Left ventricle myocardium inferior (tissue), 1 donor: Measurements from ENCODE around the gene ATP7A. TPM values are rescaled to one million over a fixed set of nuclear protein-coding genes. Genes with fewer than 3 reads are reported as not detected.

Experiments used
- DNase-seq: peaks from one replicate; pipeline ENCODE4 v3.0.0-alpha.2; 2020
- H3K27ac ChIP-seq: fragments of 200-600 bp; replicated peaks from 2 replicates; pipeline ENCODE4 v1.8.0; 2021
- H3K27me3 ChIP-seq: fragments of 200-600 bp; 2 replicates; pipeline ENCODE4 v1.8.0; 2021; ENCODE audit warnings: low read depth
- H3K36me3 ChIP-seq: fragments of 200-600 bp; 2 replicates; pipeline ENCODE4 v1.8.0; 2021
- H3K4me1 ChIP-seq: fragments of 200-600 bp; 2 replicates; pipeline ENCODE4 v1.8.0; 2021
- H3K4me3 ChIP-seq: fragments of 200-600 bp; 2 replicates; pipeline ENCODE4 v1.8.0; 2021; ENCODE audit warnings: mild to moderate bottlenecking, moderate library complexity
- H3K9me3 ChIP-seq: fragments of 200-600 bp; replicated peaks from 2 replicates; pipeline ENCODE4 v1.8.0; 2021
- intact Hi-C: fragments of 100-400 bp; cut with micrococcal nuclease; formaldehyde crosslinking; loops from one replicate; pipeline ENCODE4 v1.11.0; 2022
- total RNA-seq: library from RNA; stranded (reverse); fragmentation: NEBNext Ultra II Directional; extraction: Animal tissue kit (Norgen Biotek cat#: 25700); gene quantifications from one replicate; pipeline ENCODE4 v1.2.1, GENCODE V29; 2021
- TF ChIP-seq, protein P1 (sequence below): fragments of 200-600 bp; IDR thresholded peaks from 2 replicates; pipeline ENCODE4 v1.8.0; 2021; ENCODE audit warnings: antibody characterized with exemption, mild to moderate bottlenecking, borderline replicate concordance
- donor health status: DM: no; HTN: yes; CAD: no; lungs with severe emphysema.

ATP7A gene
- total RNA-seq, 1 donor from 2014 or later, result 4.5 TPM

DNA sequence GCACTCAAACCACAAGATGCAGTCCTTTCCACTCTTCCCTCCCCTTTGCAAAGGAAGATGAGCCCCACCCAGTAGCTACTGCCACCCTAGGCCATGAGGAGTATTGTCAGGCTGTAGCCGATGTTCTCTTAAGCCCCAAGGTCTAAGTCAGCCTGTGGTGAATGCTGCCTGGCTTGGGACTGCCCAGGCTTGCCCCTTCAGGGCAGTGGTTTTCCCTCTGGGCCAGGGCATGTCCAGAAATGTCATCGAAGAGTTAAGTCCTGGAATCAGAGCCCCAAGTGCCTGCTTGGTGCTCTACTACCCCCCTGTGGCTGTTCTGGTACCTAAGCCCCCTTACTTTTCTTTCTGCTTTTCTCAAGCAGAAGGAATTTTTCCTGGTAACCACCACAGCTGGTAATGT, 181.8 kb downstream of the ATP7A start:
- Histone ChIP-seq H3K4me1 (no peaks in the 10 kb centered on the region), H3K36me3 (no peaks in the 10 kb centered on the region), H3K27me3 (no peaks in the 10 kb centered on the region), H3K4me3 (no peak overlapping the region), H3K27ac (no peak overlapping the region), H3K9me3 (peaks cover 13% of the 10 kb centered on the region)
- DNase-seq, result no peak
- intact Hi-C loops, result no loop called here
- TF ChIP-seq, protein P1, sequence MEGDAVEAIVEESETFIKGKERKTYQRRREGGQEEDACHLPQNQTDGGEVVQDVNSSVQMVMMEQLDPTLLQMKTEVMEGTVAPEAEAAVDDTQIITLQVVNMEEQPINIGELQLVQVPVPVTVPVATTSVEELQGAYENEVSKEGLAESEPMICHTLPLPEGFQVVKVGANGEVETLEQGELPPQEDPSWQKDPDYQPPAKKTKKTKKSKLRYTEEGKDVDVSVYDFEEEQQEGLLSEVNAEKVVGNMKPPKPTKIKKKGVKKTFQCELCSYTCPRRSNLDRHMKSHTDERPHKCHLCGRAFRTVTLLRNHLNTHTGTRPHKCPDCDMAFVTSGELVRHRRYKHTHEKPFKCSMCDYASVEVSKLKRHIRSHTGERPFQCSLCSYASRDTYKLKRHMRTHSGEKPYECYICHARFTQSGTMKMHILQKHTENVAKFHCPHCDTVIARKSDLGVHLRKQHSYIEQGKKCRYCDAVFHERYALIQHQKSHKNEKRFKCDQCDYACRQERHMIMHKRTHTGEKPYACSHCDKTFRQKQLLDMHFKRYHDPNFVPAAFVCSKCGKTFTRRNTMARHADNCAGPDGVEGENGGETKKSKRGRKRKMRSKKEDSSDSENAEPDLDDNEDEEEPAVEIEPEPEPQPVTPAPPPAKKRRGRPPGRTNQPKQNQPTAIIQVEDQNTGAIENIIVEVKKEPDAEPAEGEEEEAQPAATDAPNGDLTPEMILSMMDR, result no peak

DNA sequence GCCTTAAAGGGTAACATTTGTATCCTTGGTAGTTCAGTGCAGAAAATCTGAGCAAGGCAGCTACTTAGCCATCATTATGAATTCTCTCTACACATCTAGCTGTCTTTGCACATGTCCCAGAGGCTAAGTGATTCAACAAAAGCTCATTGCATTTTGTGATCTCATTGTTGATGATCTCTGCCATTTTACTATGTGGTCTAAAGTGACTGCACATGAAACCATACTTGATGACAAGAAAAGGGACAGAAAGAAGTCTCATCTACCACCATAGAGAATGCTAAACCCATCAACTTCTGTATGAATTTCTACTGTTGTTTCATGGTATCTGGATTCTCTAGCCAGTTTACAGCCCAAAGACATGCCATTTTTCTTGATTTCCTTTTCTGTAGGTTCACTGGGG, 187.6 kb downstream of the ATP7A start:
- H3K9me3 ChIP-seq, result no peaks in the 10 kb centered on the region
- no peak overlapping the region for H3K27ac ChIP-seq
- no peak for DNase-seq
- intact Hi-C loops, result no loop called here
- H3K4me1 ChIP-seq, result no peaks in the 10 kb centered on the region
- no peaks in the 10 kb centered on the region for H3K27me3 ChIP-seq
- TF ChIP-seq, protein P1, result no peak
- no peak overlapping the region for H3K4me3 ChIP-seq
- no peaks in the 10 kb centered on the region for H3K36me3 ChIP-seq

Other genes with a start within 250 kb of the ATP7A start
- 82.2 TPM for gene ATRX, start 124.5 kb upstream of the ATP7A start, total RNA-seq
- gene MAGT1, start 15.3 kb upstream of the ATP7A start, total RNA-seq, result 54.3 TPM
- gene COX7B, start 11.2 kb upstream of the ATP7A start, total RNA-seq, result 1,696 TPM
- not detected for gene PGAM4, start 58.9 kb downstream of the ATP7A start, total RNA-seq
- gene PGK1, start 193.6 kb downstream of the ATP7A start, total RNA-seq, result 424 TPM
- gene TAF9B, start 229.0 kb downstream of the ATP7A start, total RNA-seq, result 21.1 TPM